Caco-2 (cell line): ENCODE data around the gene COPS7A. TPM values are rescaled to one million over a fixed set of nuclear protein-coding genes. Genes with fewer than 3 reads are reported as not detected.

Experiments
- BruUV-seq: library from RNA; stranded (reverse); fragments of 400-500 nt; replicated peaks from 2 replicates; lab custom pipeline; 2021; lab: Mats Ljungman, UMichigan
- CTCF ChIA-PET: fragments of 300-600 bp; sonication (Branson Sonifier 250); formaldehyde crosslinking; loops from one replicate; lab custom pipeline; 2022; ENCODE audit warnings: antibody characterized with exemption; lab: Charles Lee
- POLR2A ChIA-PET: fragments of 300-600 bp; sonication (Branson Sonifier 250); formaldehyde crosslinking; loops from one replicate; lab custom pipeline; 2022; ENCODE audit warnings: antibody characterized with exemption; lab: Charles Lee
- DNase-seq, 2 experiments: peaks; one replicate each; pipeline versions ENCODE4 v3.0.0 to v3.0.0-alpha.2; 2020 to 2022
- H3K27me3 ChIP-seq: replicated peaks from 2 replicates; pipeline ENCODE4 v1.6.0; 2011; ENCODE audit warnings: low read length; ENCODE audit not compliant: control insufficient read depth, insufficient read depth
- H3K36me3 ChIP-seq: 2 replicates; pipeline ENCODE4 v1.5.1; 2011; ENCODE audit warnings: low read length; ENCODE audit not compliant: control insufficient read depth, insufficient read depth
- H3K4me1 ChIP-seq: fragments of 250-450 bp; sonication (Bioruptor Pico); 2 replicates; pipeline ENCODE4 v1.5.1; 2020; ENCODE audit warnings: mild to moderate bottlenecking
- H3K4me3 ChIP-seq: 2 replicates; pipeline ENCODE4 v1.5.1; 2011; ENCODE audit warnings: low read depth, mild to moderate bottlenecking, control low read depth, low read length
- H3K9me3 ChIP-seq: fragments of 250-450 bp; sonication (Bioruptor Pico); 2 replicates; pipeline ENCODE4 v1.5.1; 2020; ENCODE audit warnings: mild to moderate bottlenecking, moderate library complexity
- H3K27ac Mint-ChIP-seq: one replicate; pipeline ENCODE4 v1.8.0; 2022; ENCODE audit warnings: mixed read lengths; ENCODE audit not compliant: unreplicated experiment
- H3K27me3 Mint-ChIP-seq: one replicate; pipeline ENCODE4 v1.8.0; 2022; ENCODE audit warnings: mixed read lengths; ENCODE audit not compliant: insufficient read depth, unreplicated experiment
- H3K36me3 Mint-ChIP-seq: one replicate; pipeline ENCODE4 v1.8.0; 2022; ENCODE audit warnings: mild to moderate bottlenecking, mixed read lengths; ENCODE audit not compliant: insufficient read depth, unreplicated experiment
- H3K4me1 Mint-ChIP-seq: one replicate; pipeline ENCODE4 v1.8.0; 2022; ENCODE audit warnings: low read depth, mixed read lengths; ENCODE audit not compliant: unreplicated experiment
- H3K4me3 Mint-ChIP-seq: one replicate; pipeline ENCODE4 v1.8.0; 2022; ENCODE audit warnings: mild to moderate bottlenecking, moderate library complexity, mixed read lengths; ENCODE audit not compliant: unreplicated experiment
- H3K9me3 Mint-ChIP-seq: one replicate; pipeline ENCODE4 v1.8.0; 2022; ENCODE audit warnings: mixed read lengths; ENCODE audit not compliant: unreplicated experiment
- CTCF ChIP-seq, 2 experiments: fragments of 200-600 bp in 1 of 2; IDR thresholded peaks; 1 replicate in 1 of 2; 2 replicates in 1 of 2; pipeline versions ENCODE4 v1.5.1 to v1.8.0; 2011 to 2022; ENCODE audit warnings: antibody characterized with exemption in 1 of 2, control low read depth in 1 of 2, inconsistent platforms in 1 of 2, low read depth in 1 of 2, low read length in 1 of 2, mild to moderate bottlenecking in 1 of 2, moderate library complexity in 1 of 2; ENCODE audit not compliant: insufficient read depth in 1 of 2, severe bottlenecking in 1 of 2, unreplicated experiment in 1 of 2
- intact Hi-C: fragments of 100-400 bp; cut with micrococcal nuclease; formaldehyde crosslinking; loops from one replicate; pipeline ENCODE4 v1.10.0; 2022; ENCODE audit not compliant: unreplicated experiment
- total RNA-seq: library from RNA; stranded (reverse); gene quantifications from 2 replicates; pipeline ENCODE4 v1.2.3, GENCODE V29; 2022

COPS7A gene
- total RNA-seq, 1 experiment from 2014 or later = 56.8 TPM

GRCh38 chr12:6768437-6768914, 44.6 kb downstream of the COPS7A start:
- peaks cover 25% of the 10 kb centered on the region for H3K36me3 Mint-ChIP-seq
- H3K27me3 Mint-ChIP-seq = no peaks in the 10 kb centered on the region
- no TSS peak for BruUV-seq
- no peak for DNase-seq
- peaks cover 10% of the 10 kb centered on the region; the same call in 1 of the 2 replicates for H3K36me3 ChIP-seq
- POLR2A ChIA-PET = interaction anchor here (1.4 kb wide), 1 partner anchor 15 kb away, joined by 6 read pairs; the partner anchor contains the start of gene MLF2
- intact Hi-C loops = no loop called here
- no peak for TF ChIP-seq CTCF (IDR thresholded peaks at IDR 0.05; ENCODE audit: insufficient read depth in 1 of 2, low read depth in 1 of 2, low read length in 1 of 2, severe bottlenecking in 1 of 2, unreplicated experiment in 1 of 2)
- no peaks in the 10 kb centered on the region for H3K27me3 ChIP-seq
- H3K9me3 Mint-ChIP-seq = no peaks in the 10 kb centered on the region
- CTCF ChIA-PET = interaction anchor here (0.6 to 3.2 kb wide), 5 partner anchors 10 to 83 kb away, joined by 4 to 27 read pairs (median 12); partner anchors contain the start of genes CDCA3, MLF2 and USP5
- H3K9me3 ChIP-seq = no peaks in the 10 kb centered on the region
- peaks cover 38% of the 10 kb centered on the region for H3K4me1 ChIP-seq
- H3K4me3 ChIP-seq = peak overlapping the region; percentile 87
- H3K4me3 Mint-ChIP-seq = peak overlapping the region; percentile 92
- H3K4me1 Mint-ChIP-seq = peaks cover 46% of the 10 kb centered on the region
- H3K27ac Mint-ChIP-seq = peak overlapping the region; percentile 84

- H3K27me3 Mint-ChIP-seq = no peaks in the 10 kb centered on the region
- H3K4me1 Mint-ChIP-seq = peaks cover 44% of the 10 kb centered on the region
- H3K27me3 ChIP-seq = no peaks in the 10 kb centered on the region
- no peak overlapping the region for H3K27ac Mint-ChIP-seq
- H3K36me3 ChIP-seq = peaks cover 10% of the 10 kb centered on the region; the same call in 1 of the 2 replicates
- POLR2A ChIA-PET = interaction anchor here (0.7 to 1.4 kb wide), 2 partner anchors 15 to 16 kb away, joined by 3 to 6 read pairs; partner anchors contain the start of gene MLF2
- H3K4me1 ChIP-seq = peaks cover 32% of the 10 kb centered on the region
- H3K4me3 Mint-ChIP-seq = peak overlapping the region; percentile 92
- CTCF ChIA-PET = interaction anchor here (0.6 to 3.0 kb wide), 2 partner anchors 16 to 59 kb away, joined by 4 to 18 read pairs; partner anchors contain the start of gene MLF2
- H3K9me3 ChIP-seq = no peaks in the 10 kb centered on the region
- intact Hi-C loops = no loop called here
- no TSS peak for BruUV-seq
- DNase-seq = peak in 1 of 2 experiments; percentile 51
- H3K4me3 ChIP-seq = peak overlapping the region; percentile 87; the same call in 1 of the 2 replicates
- no peaks in the 10 kb centered on the region for H3K9me3 Mint-ChIP-seq
- peaks cover 24% of the 10 kb centered on the region for H3K36me3 Mint-ChIP-seq
- TF ChIP-seq CTCF (IDR thresholded peaks at IDR 0.05; ENCODE audit: insufficient read depth in 1 of 2, low read depth in 1 of 2, low read length in 1 of 2, severe bottlenecking in 1 of 2, unreplicated experiment in 1 of 2) = no peak
Observed at GRCh38 chr12:6768990-6769389, 45.1 kb downstream of the COPS7A start.

- Mint-ChIP-seq H3K4me1 (peaks cover 38% of the 10 kb centered on the region), H3K9me3 (no peaks in the 10 kb centered on the region), H3K27me3 (no peaks in the 10 kb centered on the region), H3K4me3 (no peak overlapping the region), H3K27ac (no peak overlapping the region), H3K36me3 (peaks cover 19% of the 10 kb centered on the region)
- DNase-seq = no peak
- ChIA-PET CTCF (interaction anchor here (3.0 kb wide), 1 partner anchor 16 kb away, joined by 18 read pairs; the partner anchor contains the start of gene MLF2), POLR2A (interaction anchor here (0.7 to 1.4 kb wide), 2 partner anchors 16 to 17 kb away, joined by 3 to 6 read pairs; partner anchors contain the start of gene MLF2)
- no peak for TF ChIP-seq CTCF (IDR thresholded peaks at IDR 0.05; ENCODE audit: insufficient read depth in 1 of 2, low read depth in 1 of 2, low read length in 1 of 2, severe bottlenecking in 1 of 2, unreplicated experiment in 1 of 2)
- no peaks in the 10 kb centered on the region for H3K27me3 ChIP-seq
- peaks cover 26% of the 10 kb centered on the region for H3K4me1 ChIP-seq
- peaks cover 10% of the 10 kb centered on the region; the same call in 1 of the 2 replicates for H3K36me3 ChIP-seq
- no peak overlapping the region for H3K4me3 ChIP-seq
- no peaks in the 10 kb centered on the region for H3K9me3 ChIP-seq
- BruUV-seq = no TSS peak
- intact Hi-C loops = no loop called here
Observed at GRCh38 chr12:6769666-6770065, 45.8 kb downstream of the COPS7A start.
